Activated CD4-positive, alpha-beta memory T cell treated with anti-CD3 and anti-CD28 coated beads for 36 hours (primary cell): Measurements from ENCODE around the gene ZPBP2. TPM values are rescaled to one million over a fixed set of nuclear protein-coding genes. Genes with fewer than 3 reads are reported as not detected.
"Not testable (repeated sequence)": the region's sequence is repeated elsewhere in the genome, so short reads cannot be mapped to it uniquely, and the experiment has no call there.

Experiments
- CTCF ChIA-PET: fragments of 350-600 bp; sonication (Branson Sonifier 250); formaldehyde crosslinking; loops from one replicate; lab custom pipeline; 2021; ENCODE audit warnings: antibody characterized with exemption, inconsistent platforms; lab: Charles Lee
- POLR2A ChIA-PET: fragments of 350-600 bp; sonication (Branson Sonifier 250); formaldehyde crosslinking; loops from one replicate; lab custom pipeline; 2021; ENCODE audit warnings: antibody characterized with exemption; lab: Charles Lee
- DNase-seq: peaks from one replicate; pipeline ENCODE4 v3.0.0-alpha.2; 2020
- H3K27ac Mint-ChIP-seq: one replicate; pipeline ENCODE4 v1.8.0; 2021; ENCODE audit warnings: mixed read lengths
- H3K27me3 Mint-ChIP-seq: one replicate; pipeline ENCODE4 v1.8.0; 2021; ENCODE audit warnings: mixed read lengths
- H3K36me3 Mint-ChIP-seq: one replicate; pipeline ENCODE4 v1.8.0; 2021; ENCODE audit warnings: mixed read lengths
- H3K4me1 Mint-ChIP-seq: one replicate; pipeline ENCODE4 v1.8.0; 2021; ENCODE audit warnings: low read depth, mixed read lengths
- H3K4me3 Mint-ChIP-seq: one replicate; pipeline ENCODE4 v1.8.0; 2021; ENCODE audit warnings: mild to moderate bottlenecking, mixed read lengths
- H3K9me3 Mint-ChIP-seq: one replicate; pipeline ENCODE4 v1.8.0; 2021; ENCODE audit warnings: mixed read lengths
- intact Hi-C: fragments of 100-400 bp; cut with micrococcal nuclease; formaldehyde crosslinking; loops from one replicate; pipeline ENCODE4 v1.15.1; 2023
- total RNA-seq, 2 experiments: library from RNA; stranded (reverse); gene quantifications; one replicate each; pipeline ENCODE4 v1.2.3, GENCODE V29; 2021

ZPBP2 gene
- total RNA-seq, 2 experiments from 2014 or later, result 0.61 to 1.0 TPM

DNA sequence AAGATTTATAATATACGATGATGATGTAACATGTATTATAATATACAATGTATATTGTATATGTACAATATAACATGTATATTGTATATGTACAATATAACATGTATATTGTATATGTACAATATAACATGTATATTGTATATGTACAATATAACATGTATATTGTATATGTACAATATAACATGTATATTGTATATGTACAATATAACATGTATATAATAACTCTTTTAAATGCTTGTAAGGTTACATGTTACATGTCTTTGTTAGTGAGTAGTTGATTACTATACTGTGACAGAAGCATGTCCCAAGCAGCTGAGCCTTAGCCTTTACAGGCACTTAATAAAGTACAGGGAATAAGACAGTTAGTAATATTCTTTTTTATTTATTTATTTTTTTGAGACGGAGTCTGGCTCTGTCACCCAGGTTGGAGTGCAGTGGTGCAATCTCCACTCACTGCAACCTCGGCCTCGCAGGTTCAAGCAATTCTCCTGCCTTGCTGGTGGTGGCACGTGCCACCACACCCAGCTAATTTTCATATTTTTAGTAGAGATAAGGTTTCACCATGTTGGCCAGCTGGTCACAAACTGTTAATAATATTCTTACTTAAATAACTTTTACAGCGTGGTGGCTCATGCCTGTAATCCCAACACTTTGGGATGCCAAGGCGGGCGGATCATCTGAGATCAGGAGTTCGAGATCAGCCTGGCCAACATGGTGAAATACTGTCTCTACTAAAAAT lies 11.9 kb upstream of the ZPBP2 start:
- H3K27ac Mint-ChIP-seq, intact Hi-C loops, DNase-seq, CTCF ChIA-PET, H3K36me3 Mint-ChIP-seq, H3K4me3 Mint-ChIP-seq, H3K27me3 Mint-ChIP-seq, H3K9me3 Mint-ChIP-seq: not testable (repeated sequence)
- POLR2A ChIA-PET, result interaction anchor here (1.0 kb wide), 1 partner anchor 63 kb away, joined by 3 read pairs; no protein-coding TSS in a partner anchor
- H3K4me1 Mint-ChIP-seq, result peaks cover 60% of the 10 kb centered on the region

DNA sequence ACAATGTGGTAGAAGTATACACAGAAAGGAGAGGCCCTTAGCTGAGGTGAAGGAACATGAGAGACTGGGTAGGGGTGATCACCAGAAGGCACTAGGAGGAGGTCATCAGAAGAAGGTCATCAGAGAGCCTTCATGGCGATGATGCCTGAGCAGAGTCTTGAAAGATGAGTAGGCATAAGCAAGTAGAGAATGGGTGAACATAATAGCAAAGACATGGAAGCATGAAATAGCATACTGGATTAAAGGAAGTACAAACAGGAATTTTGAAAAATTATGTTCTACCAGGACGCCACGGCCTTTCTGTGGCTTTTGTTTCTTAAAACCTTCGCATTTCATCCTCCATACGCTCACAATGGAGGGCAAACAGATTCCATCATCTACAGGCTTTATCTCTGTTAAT lies 6.8 kb upstream of the ZPBP2 start:
- ChIA-PET POLR2A (interaction anchor here (1.0 to 4.1 kb wide), 6 partner anchors 15 to 107 kb away, joined by 3 to 15 read pairs (median 6); no protein-coding TSS in a partner anchor), CTCF (interaction anchor here (1.2 to 3.0 kb wide), 4 partner anchors 13 to 239 kb away, joined by 3 to 10 read pairs (median 5); partner anchors contain the start of gene MIEN1)
- Mint-ChIP-seq H3K4me3 (peak overlapping the region; percentile 69), H3K27ac (peak overlapping the region; percentile 84), H3K27me3 (no peaks in the 10 kb centered on the region), H3K9me3 (no peaks in the 10 kb centered on the region), H3K4me1 (peaks cover 53% of the 10 kb centered on the region), H3K36me3 (peaks cover 11% of the 10 kb centered on the region)
- no peak for DNase-seq
- intact Hi-C loops, result no loop called here

DNA sequence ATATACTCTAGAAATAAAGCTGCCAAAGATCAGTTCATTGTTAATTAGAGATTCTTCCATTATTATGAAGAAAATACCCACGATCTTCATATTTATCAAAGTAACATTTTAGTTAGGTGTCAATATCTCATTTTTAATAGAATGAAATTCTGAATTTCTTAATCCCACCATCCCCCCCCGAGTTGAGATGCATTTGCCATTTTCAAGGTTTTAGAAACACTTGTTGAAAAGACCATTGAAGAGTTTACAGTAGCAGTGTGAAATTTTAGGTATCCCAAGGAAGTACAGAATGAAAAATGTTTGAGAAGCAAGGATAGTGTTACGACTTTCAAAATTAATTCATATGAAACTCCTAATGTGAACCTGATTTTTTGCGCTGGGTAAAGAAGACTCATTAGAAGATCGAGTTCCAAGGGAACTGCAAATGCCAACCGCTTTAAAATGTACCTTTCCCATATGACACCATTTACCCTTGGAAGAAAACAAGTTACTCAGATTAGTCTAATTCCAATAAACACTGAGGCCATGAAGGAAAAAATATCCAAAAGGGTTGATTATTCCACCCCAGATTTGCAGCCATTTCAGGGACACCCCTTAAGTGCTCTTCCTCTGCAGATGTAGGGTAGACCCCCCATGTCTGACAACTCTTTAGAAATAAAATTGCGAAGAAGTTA lies 4.6 kb upstream of the ZPBP2 start:
- ChIA-PET POLR2A (interaction anchor here (0.8 to 4.2 kb wide), 5 partner anchors 87 to 109 kb away, joined by 3 to 20 read pairs (median 13); no protein-coding TSS in a partner anchor), CTCF (interaction anchor here (0.7 to 2.8 kb wide), 16 partner anchors 11 to 242 kb away, joined by 3 to 16 read pairs (median 5); partner anchors contain the start of genes MIEN1 and PSMD3)
- Mint-ChIP-seq H3K4me1 (peaks cover 60% of the 10 kb centered on the region), H3K4me3 (peak overlapping the region; percentile 83), H3K27me3 (no peaks in the 10 kb centered on the region), H3K27ac (peak overlapping the region; percentile 84), H3K36me3 (peaks cover 11% of the 10 kb centered on the region), H3K9me3 (no peaks in the 10 kb centered on the region)
- intact Hi-C loops, result no loop called here
- no peak for DNase-seq

DNA sequence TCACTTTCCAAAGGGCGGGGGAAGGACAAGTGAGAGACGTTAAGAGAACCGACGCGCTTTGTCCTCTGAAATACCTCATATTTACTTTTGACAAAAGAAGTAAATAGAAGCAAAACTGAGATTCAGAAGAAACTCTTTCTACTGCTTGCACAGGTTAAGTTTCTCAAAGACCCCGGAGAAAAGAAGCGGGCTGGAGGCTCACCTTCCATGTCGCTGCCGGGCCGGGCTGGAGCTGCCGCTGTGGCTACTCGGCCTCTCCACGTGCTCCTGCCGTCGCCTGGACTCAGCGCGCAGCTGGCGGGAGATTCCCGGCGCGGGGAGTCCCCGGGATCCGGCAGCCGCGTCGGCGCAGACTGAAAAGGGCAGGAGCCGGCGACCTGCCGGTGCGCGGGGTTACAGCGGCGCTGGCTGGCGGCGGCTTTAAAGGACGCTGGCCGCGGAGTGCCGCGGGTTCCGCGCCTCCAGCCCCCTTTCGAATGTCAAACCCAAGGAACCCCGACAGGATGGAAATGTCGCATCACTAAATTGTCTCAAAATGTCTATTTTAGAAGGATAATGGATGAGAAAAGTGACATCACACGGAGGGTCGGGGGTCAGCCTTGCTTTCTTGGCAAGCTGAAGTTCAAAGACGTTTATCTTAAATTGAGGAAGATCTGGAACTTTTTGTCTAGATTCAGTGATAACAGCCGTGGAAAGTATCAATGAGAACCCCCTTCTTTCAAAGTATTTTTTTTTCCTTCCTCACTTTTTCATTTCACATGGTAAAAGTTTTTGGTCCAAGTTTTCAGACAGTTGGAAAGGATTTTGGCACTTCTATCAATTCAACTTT lies 3.9 kb upstream of the ZPBP2 start, which contains the start of gene IKZF3:
Gene IKZF3 (minus strand): TSS at position 395 of the 829 bp plus-strand sequence. CDS start 186 bp downstream, at position 209.
- H3K27me3 Mint-ChIP-seq, result no peaks in the 10 kb centered on the region
- POLR2A ChIA-PET, result interaction anchor here (0.8 to 4.2 kb wide), 6 partner anchors 88 to 110 kb away, joined by 3 to 20 read pairs (median 4); no protein-coding TSS in a partner anchor
- H3K27ac Mint-ChIP-seq, result peak within 1 kb of the TSS; percentile 84
- peaks cover 11% of the 10 kb centered on the region for H3K36me3 Mint-ChIP-seq
- H3K4me1 Mint-ChIP-seq, result peaks cover 65% of the 10 kb centered on the region
- CTCF ChIA-PET, result interaction anchor here (0.6 to 2.8 kb wide), 18 partner anchors 12 to 243 kb away, joined by 3 to 16 read pairs (median 5); partner anchors contain the start of genes MIEN1 and PSMD3
- DNase-seq, result peak; percentile 93
- H3K4me3 Mint-ChIP-seq, result peak within 1 kb of the TSS; percentile 83
- no peaks in the 10 kb centered on the region for H3K9me3 Mint-ChIP-seq
- intact Hi-C loops, result no loop called here

DNA sequence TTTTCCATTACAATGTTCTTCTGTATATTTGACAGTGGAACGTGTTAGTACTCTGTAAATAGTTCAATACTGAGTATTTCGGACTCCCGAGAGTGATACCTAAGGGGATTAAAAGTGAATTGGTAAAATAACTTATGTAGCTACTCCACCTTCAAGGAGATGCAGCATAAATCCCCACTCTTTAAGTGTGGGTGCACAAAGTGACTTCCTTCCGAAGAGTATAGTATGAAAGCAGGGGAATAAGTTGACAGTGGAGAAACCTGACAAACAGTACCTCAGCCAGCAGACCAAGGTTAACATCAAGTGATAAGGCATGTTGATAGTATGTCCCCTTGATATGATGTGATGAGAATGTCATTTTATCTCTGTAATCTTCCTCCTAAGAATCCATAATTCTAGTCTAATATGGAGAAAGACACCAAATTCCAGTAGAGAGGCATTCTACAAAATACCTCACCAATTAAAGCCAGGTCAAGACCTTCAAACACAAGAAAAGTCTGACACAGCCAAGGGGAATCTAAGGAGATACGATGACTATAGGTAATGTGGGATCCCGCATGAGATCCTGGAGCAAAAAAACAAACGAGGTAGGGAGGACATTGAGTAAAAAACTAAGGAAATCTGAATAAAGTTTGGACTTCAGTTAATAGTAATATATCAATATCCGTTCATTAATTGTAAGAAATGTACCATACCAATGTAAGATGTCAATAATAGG lies 1.8 kb upstream of the ZPBP2 start:
- POLR2A ChIA-PET, result interaction anchor here (4.2 kb wide), 1 partner anchor 96 kb away, joined by 20 read pairs; no protein-coding TSS in a partner anchor
- H3K4me1 Mint-ChIP-seq, result peaks cover 50% of the 10 kb centered on the region

DNA sequence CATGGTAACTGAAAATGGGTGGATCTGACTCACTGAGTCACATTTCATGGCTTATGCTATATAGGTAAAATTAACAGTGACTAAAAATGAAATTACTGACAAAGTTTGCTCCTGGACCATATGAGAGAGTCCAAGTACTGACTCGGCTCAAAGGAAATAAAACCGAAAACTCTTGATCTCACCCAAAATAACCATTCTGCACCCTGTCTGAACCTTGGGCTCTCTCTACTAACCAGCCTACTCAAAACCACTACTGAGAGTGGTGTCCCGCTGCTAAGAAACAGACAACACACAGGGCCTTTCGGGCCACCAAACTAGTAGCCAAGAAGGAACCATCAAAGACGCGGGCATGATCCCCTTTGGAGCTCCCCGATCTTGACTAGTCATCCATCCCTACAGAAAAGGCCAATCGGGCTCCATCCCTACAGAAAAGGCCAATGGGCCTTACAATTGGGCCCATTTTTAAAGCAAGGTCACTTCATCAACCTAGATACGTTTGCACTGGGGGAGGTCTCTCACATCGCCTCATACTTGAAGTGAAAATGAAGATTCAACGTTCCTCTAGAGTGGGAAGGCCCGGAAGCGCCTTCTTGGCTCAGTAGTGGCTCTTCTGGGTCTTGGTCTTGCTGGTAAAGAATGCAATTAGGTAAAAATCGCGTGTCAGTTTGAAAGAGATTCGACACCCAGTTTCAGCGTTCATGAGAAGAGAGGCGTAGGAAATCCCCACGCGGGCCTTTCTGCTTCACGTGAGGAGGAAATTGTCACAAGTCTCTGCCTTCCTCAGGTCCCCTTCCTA lies 720 bp upstream of the ZPBP2 start:
- H3K27me3 Mint-ChIP-seq, result no peaks in the 10 kb centered on the region
- ChIA-PET POLR2A (interaction anchor here (0.8 to 1.0 kb wide), 5 partner anchors 74 to 113 kb away, joined by 3 to 7 read pairs (median 3); partner anchors contain the start of gene PSMD3), CTCF (interaction anchor here (1.0 kb wide), 4 partner anchors 24 to 112 kb away, joined by 3 read pairs; no protein-coding TSS in a partner anchor)
- peak; percentile 84 for DNase-seq
- peak overlapping the region; percentile 100 for H3K27ac Mint-ChIP-seq
- peaks cover 5% of the 10 kb centered on the region for H3K36me3 Mint-ChIP-seq
- H3K4me3 Mint-ChIP-seq, result peak overlapping the region; percentile 79
- intact Hi-C loops, result loop anchor here (1.0 to 5.0 kb wide), 12 partner anchors 48 to 245 kb away; partner anchors contain the start of genes LRRC3C, MIEN1, ORMDL3 and PGAP3
- H3K4me1 Mint-ChIP-seq, result peaks cover 46% of the 10 kb centered on the region
- no peaks in the 10 kb centered on the region for H3K9me3 Mint-ChIP-seq

More for the DNA sequence above, 1.8 kb upstream of the ZPBP2 start:
- CTCF ChIA-PET, result interaction anchor here (0.7 to 2.7 kb wide), 4 partner anchors 96 to 215 kb away, joined by 3 to 16 read pairs (median 4); partner anchors contain the start of gene MIEN1
- intact Hi-C loops, result loop anchor here (2.0 to 5.0 kb wide), 4 partner anchors 61 to 229 kb away; partner anchors contain the start of genes LRRC3C, ORMDL3, PGAP3 and STARD3
- DNase-seq, result no peak
- H3K27me3 Mint-ChIP-seq, result no peaks in the 10 kb centered on the region
- peaks cover 5% of the 10 kb centered on the region for H3K36me3 Mint-ChIP-seq
- H3K27ac Mint-ChIP-seq, result peak overlapping the region; percentile 84
- H3K4me3 Mint-ChIP-seq, result peak overlapping the region; percentile 20
- no peaks in the 10 kb centered on the region for H3K9me3 Mint-ChIP-seq

DNA sequence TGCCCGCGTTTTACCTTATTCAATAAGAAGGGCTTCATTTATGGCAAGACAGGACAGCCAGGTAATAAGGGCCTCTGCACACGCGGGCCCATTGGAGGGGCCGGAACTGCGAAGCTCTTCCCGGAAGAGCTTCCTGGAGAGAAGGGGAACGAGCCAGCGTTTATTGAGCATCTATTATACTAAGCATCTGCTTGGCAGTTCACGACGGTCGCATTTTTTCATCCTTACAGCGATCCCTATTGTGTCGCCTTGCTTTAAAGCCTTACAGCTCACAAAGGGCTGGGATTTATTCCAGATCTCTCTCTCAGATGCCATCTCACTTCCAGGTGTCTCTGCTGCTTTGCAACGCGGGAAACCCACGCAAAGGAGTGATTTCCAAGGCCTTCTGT lies 546 bp downstream of the ZPBP2 start:
- Mint-ChIP-seq H3K36me3 (peaks cover 2% of the 10 kb centered on the region), H3K27me3 (no peaks in the 10 kb centered on the region), H3K9me3 (no peaks in the 10 kb centered on the region), H3K27ac (peak overlapping the region; percentile 100), H3K4me1 (peaks cover 48% of the 10 kb centered on the region), H3K4me3 (peak overlapping the region; percentile 79)
- intact Hi-C loops, result loop anchor here (5.0 kb wide), 2 partner anchors 181 to 231 kb away; partner anchors contain the start of genes PGAP3 and STARD3
- no peak for DNase-seq
- POLR2A ChIA-PET, result no interaction called here
- CTCF ChIA-PET, result interaction anchor here (0.7 to 1.1 kb wide), 4 partner anchors 91 to 145 kb away, joined by 3 to 5 read pairs (median 3); partner anchors contain the start of genes MIEN1 and PSMD3

DNA sequence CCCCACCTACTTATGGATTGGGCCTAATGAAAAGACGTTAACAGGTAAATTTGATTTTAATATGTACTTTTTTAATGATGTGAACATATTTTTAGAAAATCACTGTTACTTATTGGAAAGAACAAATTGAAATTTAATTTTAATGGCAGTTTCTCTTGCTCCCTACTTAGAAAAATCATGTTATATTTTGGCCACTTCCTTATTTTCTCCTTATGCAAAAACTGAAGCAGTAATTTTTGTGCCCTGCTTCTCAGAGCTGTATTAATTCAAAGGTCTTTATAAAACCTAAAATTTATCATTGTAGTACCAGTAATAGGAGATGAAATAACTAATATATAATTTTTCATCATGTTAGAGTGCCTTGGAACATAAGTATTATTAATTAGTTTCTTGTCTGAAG lies 2.8 kb downstream of the ZPBP2 start:
- no peaks in the 10 kb centered on the region for H3K9me3 Mint-ChIP-seq
- intact Hi-C loops, result no loop called here
- ChIA-PET POLR2A (no interaction called here), CTCF (interaction anchor here (1.4 to 3.1 kb wide), 2 partner anchors 109 to 249 kb away, joined by 5 to 41 read pairs; partner anchors contain the start of gene PSMD3)
- no peaks in the 10 kb centered on the region for H3K36me3 Mint-ChIP-seq
- H3K27ac Mint-ChIP-seq, result no peak overlapping the region
- peaks cover 33% of the 10 kb centered on the region for H3K4me1 Mint-ChIP-seq
- DNase-seq, result no peak
- no peak overlapping the region for H3K4me3 Mint-ChIP-seq
- H3K27me3 Mint-ChIP-seq, result no peaks in the 10 kb centered on the region

DNA sequence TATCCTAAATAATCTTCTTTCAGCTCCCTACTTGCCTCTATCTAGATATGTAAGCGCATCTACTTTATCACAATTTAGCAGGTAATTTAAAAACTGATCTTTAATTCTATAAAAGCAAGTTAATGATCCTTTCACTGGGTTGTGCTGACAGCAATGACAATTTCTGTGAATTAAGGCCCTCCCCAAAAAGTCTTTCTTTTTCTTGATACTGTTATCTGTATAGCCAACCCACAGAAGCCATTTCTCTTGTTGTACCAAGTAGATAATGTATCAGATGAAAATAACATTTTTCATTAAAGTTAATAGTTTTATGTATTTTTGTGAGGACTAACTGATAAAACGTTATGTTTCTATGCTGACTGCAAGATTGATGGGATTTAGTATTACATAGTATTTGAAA lies 3.8 kb downstream of the ZPBP2 start:
- CTCF ChIA-PET, result interaction anchor here (1.4 to 3.1 kb wide), 5 partner anchors 86 to 250 kb away, joined by 5 to 41 read pairs (median 8); partner anchors contain the start of gene PSMD3
- POLR2A ChIA-PET, result no interaction called here
- Mint-ChIP-seq H3K9me3 (no peaks in the 10 kb centered on the region), H3K36me3 (no peaks in the 10 kb centered on the region), H3K27me3 (no peaks in the 10 kb centered on the region), H3K4me1 (peaks cover 24% of the 10 kb centered on the region), H3K4me3 (no peak overlapping the region), H3K27ac (no peak overlapping the region)
- no peak for DNase-seq
- intact Hi-C loops, result loop anchor here (1.0 kb wide), 1 partner anchor 108 kb away; the partner anchor contains the start of gene PSMD3
